Measurements from ENCODE around the gene KRT75. TPM values are rescaled to one million over a fixed set of nuclear protein-coding genes. Genes with fewer than 3 reads are reported as not detected.
"Not testable (repeated sequence)": the region's sequence is repeated elsewhere in the genome, so short reads cannot be mapped to it uniquely, and the experiment has no call there.

Gene KRT75
- total RNA-seq, 1 donor from 2014 or later, result not detected

- Mint-ChIP-seq H3K4me3 (no peak overlapping the region), H3K27me3 (ENCODE audit: low read depth) (peaks cover 10% of the 10 kb centered on the region), H3K4me1 (peaks cover 5% of the 10 kb centered on the region), H3K27ac (no peak overlapping the region), H3K9me3 (no peaks in the 10 kb centered on the region), H3K36me3 (no peaks in the 10 kb centered on the region)
- DNase-seq (ENCODE audit: low spot score in 2 of 2, unreplicated experiment in 2 of 2), result no peak
- TF ChIP-seq CTCF (IDR thresholded peaks at IDR 0.05; ENCODE audit: unreplicated experiment), result no peak
These were observed 18.1 kb downstream of the KRT75 start for GRCh38 chr12:52415870-52416750.

GRCh38 chr12:52414936-52415335 lies 19.2 kb downstream of the KRT75 start:
- Mint-ChIP-seq H3K4me3 (no peak overlapping the region), H3K9me3 (no peaks in the 10 kb centered on the region), H3K27ac (no peak overlapping the region), H3K4me1 (peaks cover 5% of the 10 kb centered on the region), H3K36me3 (no peaks in the 10 kb centered on the region), H3K27me3 (ENCODE audit: low read depth) (peaks cover 10% of the 10 kb centered on the region)
- no peak for TF ChIP-seq CTCF (IDR thresholded peaks at IDR 0.05; ENCODE audit: unreplicated experiment)
- no peak for DNase-seq (ENCODE audit: low spot score in 2 of 2, unreplicated experiment in 2 of 2)

- H3K36me3 Mint-ChIP-seq, result no peaks in the 10 kb centered on the region
- no peak overlapping the region for H3K4me3 Mint-ChIP-seq
- no peak overlapping the region for H3K27ac Mint-ChIP-seq
- H3K27me3 Mint-ChIP-seq (ENCODE audit: low read depth), result peaks cover 10% of the 10 kb centered on the region
- no peak for DNase-seq (ENCODE audit: low spot score in 2 of 2, unreplicated experiment in 2 of 2)
- no peaks in the 10 kb centered on the region for H3K9me3 Mint-ChIP-seq
- TF ChIP-seq CTCF (IDR thresholded peaks at IDR 0.05; ENCODE audit: unreplicated experiment), result no peak
- H3K4me1 Mint-ChIP-seq, result peaks cover 5% of the 10 kb centered on the region
These were observed 20.3 kb downstream of the KRT75 start for GRCh38 chr12:52413782-52414345.

- DNase-seq (ENCODE audit: low spot score in 2 of 2, unreplicated experiment in 2 of 2), result no peak
- H3K27ac Mint-ChIP-seq, result no peak overlapping the region
- peaks cover 5% of the 10 kb centered on the region for H3K4me1 Mint-ChIP-seq
- H3K9me3 Mint-ChIP-seq, result no peaks in the 10 kb centered on the region
- no peak overlapping the region for H3K4me3 Mint-ChIP-seq
- no peak for TF ChIP-seq CTCF (IDR thresholded peaks at IDR 0.05; ENCODE audit: unreplicated experiment)
- peaks cover 14% of the 10 kb centered on the region for H3K27me3 Mint-ChIP-seq (ENCODE audit: low read depth)
- no peaks in the 10 kb centered on the region for H3K36me3 Mint-ChIP-seq
These were observed 21.0 kb downstream of the KRT75 start for GRCh38 chr12:52413202-52413601.

- no peak for DNase-seq (ENCODE audit: low spot score in 2 of 2, unreplicated experiment in 2 of 2)
- no peak overlapping the region for H3K4me3 Mint-ChIP-seq
- no peak for TF ChIP-seq CTCF (IDR thresholded peaks at IDR 0.05; ENCODE audit: unreplicated experiment)
- peaks cover 5% of the 10 kb centered on the region for H3K4me1 Mint-ChIP-seq
- H3K27ac Mint-ChIP-seq, result no peak overlapping the region
- H3K36me3 Mint-ChIP-seq, result no peaks in the 10 kb centered on the region
- H3K9me3 Mint-ChIP-seq, result no peaks in the 10 kb centered on the region
- peaks cover 14% of the 10 kb centered on the region for H3K27me3 Mint-ChIP-seq (ENCODE audit: low read depth)
These were observed 22.4 kb downstream of the KRT75 start for GRCh38 chr12:52411815-52412214.

GRCh38 chr12:52410589-52411248 lies 23.5 kb downstream of the KRT75 start:
- peaks cover 14% of the 10 kb centered on the region for H3K27me3 Mint-ChIP-seq (ENCODE audit: low read depth)
- H3K27ac Mint-ChIP-seq, result not testable (repeated sequence)

More at GRCh38 chr12:52410589-52411248, 23.5 kb downstream of the KRT75 start:
- H3K4me3 Mint-ChIP-seq; H3K9me3 Mint-ChIP-seq; DNase-seq (ENCODE audit: low spot score in 2 of 2, unreplicated experiment in 2 of 2); H3K4me1 Mint-ChIP-seq; H3K36me3 Mint-ChIP-seq: not testable (repeated sequence)
